ENCODE data around the gene VILL. TPM values are rescaled to one million over a fixed set of nuclear protein-coding genes. Genes with fewer than 3 reads are reported as not detected.

VILL gene
- polyA plus RNA-seq, 1 of the 3 experiments (the other 2 are of a cell fraction): 8.8 TPM

- TF ChIP-seq RFX5 (IDR thresholded peaks at IDR 0.05; ENCODE audit: low read length): no peak
- TF ChIP-seq FOSL2 (IDR thresholded peaks at IDR 0.05; ENCODE audit: borderline replicate concordance, low read depth): no peak
- TF ChIP-seq MEF2A (IDR thresholded peaks at IDR 0.05; ENCODE audit: borderline replicate concordance, low read depth): no peak
- no peak for TF ChIP-seq EP300 (IDR thresholded peaks at IDR 0.05; ENCODE audit: borderline replicate concordance in 1 of 2, low read depth in 1 of 2, low read length in 1 of 2)
- TF ChIP-seq TEAD4 (IDR thresholded peaks at IDR 0.05; ENCODE audit: borderline replicate concordance, insufficient read depth): no peak
- Histone ChIP-seq H3K27ac (ENCODE audit: low read depth in 2 of 2, low read length in 1 of 2) (no peak overlapping the region), H4K20me1 (ENCODE audit: insufficient read depth) (no peaks in the 10 kb centered on the region), H3K9ac (no peak overlapping the region), H3K4me1 (ENCODE audit: control insufficient read depth in 1 of 2, insufficient read depth in 2 of 2, low read depth in 1 of 2, low read length in 1 of 2) (no peaks in the 10 kb centered on the region; a peak in 1 of 4 replicates), H3K36me3 (replicated peaks in 1 of 2; ENCODE audit: control insufficient read depth in 1 of 2, insufficient read depth in 2 of 2, low read length in 1 of 2) (peaks cover 0 to 32% of the 10 kb centered on the region in 2 experiments), H3K27me3 (ENCODE audit: insufficient read depth) (no peaks in the 10 kb centered on the region), H3F3A (replicated peaks; ENCODE audit: insufficient read depth) (no peaks in the 10 kb centered on the region), H3K79me2 (ENCODE audit: insufficient read depth) (no peaks in the 10 kb centered on the region), H3K4me2 (no peak overlapping the region), H3K4me3 (ENCODE audit: low read depth in 2 of 2, low read length in 1 of 2) (no peak overlapping the region), H3K9me2 (no peaks in the 10 kb centered on the region), H3K9me3 (no peaks in the 10 kb centered on the region), H2AFZ (ENCODE audit: low read depth) (no peak overlapping the region)
- POLR2A ChIA-PET: no interaction called here
- WGBS (ENCODE audit: low lambda C conversion rate): 99% methylated on average over 7 of the region's 7 CpGs
- DNase-seq: no peak
- CTCF ChIA-PET: no interaction called here
Observed at GRCh38 chr3:38007754-38008090, 17.1 kb downstream of the VILL start.

GRCh38 chr3:38008191-38008701, 17.7 kb downstream of the VILL start:
- H3K79me2 ChIP-seq (ENCODE audit: insufficient read depth): no peaks in the 10 kb centered on the region
- H3K27ac ChIP-seq (ENCODE audit: low read depth in 2 of 2, low read length in 1 of 2): no peak overlapping the region
- no peak for TF ChIP-seq YY1 (IDR thresholded peaks at IDR 0.05; ENCODE audit: low read depth)
- TF ChIP-seq TAF1 (IDR thresholded peaks at IDR 0.05; ENCODE audit: borderline replicate concordance, low read depth, low read length): no peak
- TF ChIP-seq REST (IDR thresholded peaks at IDR 0.05; ENCODE audit: low read depth, low read length): no peak
- no peak for TF ChIP-seq SMC3 (IDR thresholded peaks at IDR 0.05; ENCODE audit: low read depth, low read length)
- no peak for TF ChIP-seq GABPA (IDR thresholded peaks at IDR 0.05; ENCODE audit: low read depth)
- no peak for TF ChIP-seq IRF3 (IDR thresholded peaks at IDR 0.05; ENCODE audit: low read depth, low read length)
- TF ChIP-seq TEAD4 (IDR thresholded peaks at IDR 0.05; ENCODE audit: borderline replicate concordance, insufficient read depth): no peak
- no peak for TF ChIP-seq GATA2 (CRISPR knock-in tag; IDR thresholded peaks at IDR 0.05)
- no peak for TF ChIP-seq MXI1 (IDR thresholded peaks at IDR 0.05; ENCODE audit: low read depth, low read length)
- TF ChIP-seq NFIC (IDR thresholded peaks at IDR 0.05; ENCODE audit: borderline replicate concordance): no peak
- no peak for TF ChIP-seq JUND (IDR thresholded peaks at IDR 0.05)
- no peak for TF ChIP-seq EP300 (IDR thresholded peaks at IDR 0.05; ENCODE audit: borderline replicate concordance in 1 of 2, low read depth in 1 of 2, low read length in 1 of 2)
- TF ChIP-seq USF1 (IDR thresholded peaks at IDR 0.05; ENCODE audit: borderline replicate concordance, low read depth): no peak
- TF ChIP-seq FOXJ3 (CRISPR knock-in tag; IDR thresholded peaks at IDR 0.05): no peak
- no peak for TF ChIP-seq RCOR1 (IDR thresholded peaks at IDR 0.05; ENCODE audit: low read length)
- no peak for TF ChIP-seq USF2 (IDR thresholded peaks at IDR 0.05; ENCODE audit: borderline replicate concordance, low read depth, low read length)
- TF ChIP-seq SIN3A (IDR thresholded peaks at IDR 0.05; ENCODE audit: borderline replicate concordance, low read depth, low read length): no peak
- TF ChIP-seq RAD21 (IDR thresholded peaks at IDR 0.05; ENCODE audit: low read length): no peak
- TF ChIP-seq PBX3 (IDR thresholded peaks at IDR 0.05): no peak
- no peaks in the 10 kb centered on the region for H3K9me2 ChIP-seq
- no peak overlapping the region for H3K4me3 ChIP-seq (ENCODE audit: low read depth in 2 of 2, low read length in 1 of 2)
- no peak overlapping the region for H3K4me2 ChIP-seq
- H2AFZ ChIP-seq (ENCODE audit: low read depth): no peak overlapping the region
- no peaks in the 10 kb centered on the region for H3K9me3 ChIP-seq
- no peak overlapping the region for H3K9ac ChIP-seq
- H4K20me1 ChIP-seq (ENCODE audit: insufficient read depth): no peaks in the 10 kb centered on the region
- H3F3A ChIP-seq (replicated peaks; ENCODE audit: insufficient read depth): no peaks in the 10 kb centered on the region
- 93% methylated on average over 15 of the region's 19 CpGs for WGBS (ENCODE audit: low lambda C conversion rate)
- ChIA-PET CTCF (no interaction called here), POLR2A (no interaction called here)
- no peaks in the 10 kb centered on the region for H3K27me3 ChIP-seq (ENCODE audit: insufficient read depth)
- no peaks in the 10 kb centered on the region; a peak in 1 of 4 replicates for H3K4me1 ChIP-seq (ENCODE audit: control insufficient read depth in 1 of 2, insufficient read depth in 2 of 2, low read depth in 1 of 2, low read length in 1 of 2)
- no peak for DNase-seq
- H3K36me3 ChIP-seq (replicated peaks in 1 of 2; ENCODE audit: control insufficient read depth in 1 of 2, insufficient read depth in 2 of 2, low read length in 1 of 2): peaks cover 0 to 32% of the 10 kb centered on the region in 2 experiments

All from SK-N-SH (cell line).